Muscle of arm (tissue), 12 donors: ENCODE results near the gene MSL1. TPM values are rescaled to one million over a fixed set of nuclear protein-coding genes. Genes with fewer than 3 reads are reported as not detected.

Experiments
- DNase-seq: peaks from one replicate; pipeline ENCODE4 v3.0.0-alpha.2; 2013
- polyA plus RNA-seq, 12 donors: library from polyadenylated mRNA; unstranded; fragments of 120-200 nt; gene quantifications; one replicate each; pipeline ENCODE4 v1.2.1, GENCODE V29; 2013; ENCODE audit not compliant: insufficient read length in 12 of 12

Gene MSL1
- polyA plus RNA-seq, 12 donors = 95.6 to 172 (median 129) TPM; not detected in 1

DNA sequence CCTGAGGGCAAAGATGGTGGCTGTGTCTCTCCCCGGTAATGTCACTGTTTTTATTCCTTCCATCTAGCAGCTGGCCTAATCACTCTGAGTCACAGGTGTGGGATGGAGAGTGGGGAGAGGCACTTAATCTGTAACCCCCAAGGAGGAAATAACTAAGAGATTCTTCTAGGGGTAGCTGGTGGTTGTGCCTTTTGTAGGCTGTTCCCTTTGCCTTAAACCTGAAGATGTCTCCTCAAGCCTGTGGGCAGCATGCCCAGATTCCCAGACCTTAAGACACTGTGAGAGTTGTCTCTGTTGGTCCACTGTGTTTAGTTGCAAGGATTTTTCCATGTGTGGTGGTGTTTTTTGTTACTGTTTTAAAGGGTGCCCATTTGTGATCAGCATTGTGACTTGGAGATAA is 50.0 kb downstream of the MSL1 start:
- no peak for DNase-seq

DNA sequence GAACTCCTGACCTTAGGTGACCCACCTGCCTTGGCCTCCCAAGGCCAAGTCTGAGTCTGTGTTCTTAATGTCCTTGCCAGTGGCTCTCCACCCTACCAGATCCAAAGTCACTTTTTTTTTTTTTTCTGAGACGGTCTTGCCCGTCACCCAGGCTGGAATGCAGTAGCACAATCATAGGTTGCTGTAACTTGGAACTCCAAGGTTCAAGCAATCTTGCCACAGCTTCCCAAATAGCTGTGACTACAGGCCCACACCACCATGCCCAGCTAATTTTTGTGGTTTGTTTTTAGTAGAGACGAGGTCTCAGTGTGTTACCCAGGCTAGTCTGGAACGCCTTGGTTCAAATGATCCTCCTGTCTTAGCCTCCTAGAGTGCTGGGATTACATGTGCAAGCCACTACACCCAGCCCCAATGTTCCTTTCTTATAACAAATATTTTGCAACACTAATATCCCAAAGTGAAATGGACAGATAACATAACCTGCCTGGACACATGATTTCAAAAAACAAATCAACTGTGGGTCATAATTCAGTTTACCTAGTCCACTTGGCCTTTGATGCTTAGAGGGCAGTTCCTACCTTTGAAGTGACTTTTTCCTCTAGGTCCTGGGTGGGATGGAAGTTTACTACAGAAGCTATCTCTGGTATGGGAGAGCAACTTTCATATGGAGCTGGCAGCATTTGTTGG is 51.5 kb downstream of the MSL1 start:
- DNase-seq = no peak

DNA sequence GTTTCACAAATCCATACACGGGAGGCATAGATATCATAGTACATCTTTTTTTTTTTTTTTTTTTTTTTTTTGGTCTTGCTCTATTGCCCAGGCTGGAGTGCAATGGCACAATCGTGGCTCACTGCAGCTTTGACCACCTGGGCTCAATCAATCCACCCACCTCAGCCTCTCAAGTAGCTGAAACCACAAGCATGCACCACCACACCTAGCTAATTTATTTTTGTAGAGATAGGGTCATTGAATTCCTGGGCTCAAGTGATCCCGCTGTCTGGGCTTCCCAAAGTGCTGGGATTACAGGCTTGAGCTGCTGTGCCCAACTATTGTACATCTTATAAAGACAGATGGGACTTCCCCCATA is 52.0 kb downstream of the MSL1 start:
- DNase-seq = no peak

DNA sequence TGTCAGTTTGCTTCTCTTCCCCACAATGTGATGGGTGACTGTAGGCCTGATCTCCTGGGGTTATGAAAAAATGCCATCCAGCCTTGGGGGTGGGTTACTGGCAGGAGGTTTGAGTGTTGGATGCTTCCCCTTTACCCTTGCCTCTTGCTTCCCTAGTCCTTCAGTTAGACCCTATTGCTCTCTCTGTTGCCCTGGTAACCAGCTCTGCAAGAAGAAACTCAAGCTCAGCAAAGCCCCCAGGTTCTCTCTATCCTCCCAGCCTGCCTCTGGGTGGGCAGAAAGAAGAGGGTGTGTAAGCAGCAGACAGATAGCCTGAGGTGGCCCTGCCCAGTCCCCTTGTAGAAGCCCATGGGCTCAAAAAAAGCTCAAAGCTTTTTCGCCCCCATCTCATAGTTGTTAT is 52.7 kb downstream of the MSL1 start:
- DNase-seq = no peak

DNA sequence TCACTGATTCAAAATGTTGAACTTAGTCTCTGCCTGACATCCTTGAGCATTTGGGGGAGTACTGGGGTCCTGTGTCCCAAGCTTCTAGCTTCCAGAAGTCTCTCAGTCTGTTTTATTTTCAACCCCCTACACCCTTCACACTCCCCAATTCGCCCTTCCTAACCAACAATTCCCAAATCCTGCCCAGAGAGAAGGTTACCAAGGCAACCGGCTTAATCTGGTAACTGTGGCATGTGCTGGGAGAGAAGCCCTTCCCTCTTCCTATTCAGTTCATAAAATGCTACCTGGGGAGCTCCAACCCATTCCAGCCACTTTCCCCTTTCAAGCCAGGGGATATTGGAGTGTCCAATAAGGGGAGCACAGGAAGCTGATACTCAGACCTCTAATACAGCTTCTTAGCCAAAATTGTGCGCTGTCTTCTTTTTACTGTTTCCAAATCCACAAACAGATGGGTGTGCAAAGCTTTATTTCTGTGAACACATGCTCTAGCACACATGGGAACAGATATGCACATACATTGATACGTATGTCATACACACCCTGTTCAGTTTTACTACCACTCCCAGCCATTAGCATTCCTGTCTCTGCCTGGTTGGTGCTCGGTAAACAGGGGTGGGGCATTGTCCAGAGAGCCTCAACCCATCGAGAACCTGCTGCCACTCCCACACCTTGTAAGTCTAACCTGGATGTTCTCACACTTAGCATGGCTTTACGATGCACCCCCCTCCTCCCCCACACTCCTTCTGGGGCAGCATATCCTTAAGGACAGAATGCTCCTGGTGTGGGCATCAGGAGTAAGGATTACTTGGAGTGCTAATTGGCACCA is 54.4 kb downstream of the MSL1 start:
- no peak for DNase-seq

DNA sequence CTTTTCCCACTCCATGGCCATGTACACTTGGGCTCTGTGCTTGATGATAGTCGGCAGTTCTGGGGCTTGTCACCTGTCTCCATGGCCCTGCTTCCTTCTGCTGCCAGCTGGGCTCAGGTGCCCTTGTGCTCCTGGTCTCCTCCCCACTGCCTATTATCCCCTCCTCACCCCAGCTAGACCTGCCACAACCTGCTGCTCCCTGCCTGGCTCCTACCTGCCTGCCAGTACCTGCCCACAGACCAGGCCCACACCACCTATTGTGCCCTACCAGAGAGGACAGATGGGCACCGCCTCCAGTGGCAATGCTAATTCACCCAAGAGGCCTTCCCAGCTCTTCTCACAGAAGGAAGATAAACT is 55.0 kb downstream of the MSL1 start:
- DNase-seq = no peak

DNA sequence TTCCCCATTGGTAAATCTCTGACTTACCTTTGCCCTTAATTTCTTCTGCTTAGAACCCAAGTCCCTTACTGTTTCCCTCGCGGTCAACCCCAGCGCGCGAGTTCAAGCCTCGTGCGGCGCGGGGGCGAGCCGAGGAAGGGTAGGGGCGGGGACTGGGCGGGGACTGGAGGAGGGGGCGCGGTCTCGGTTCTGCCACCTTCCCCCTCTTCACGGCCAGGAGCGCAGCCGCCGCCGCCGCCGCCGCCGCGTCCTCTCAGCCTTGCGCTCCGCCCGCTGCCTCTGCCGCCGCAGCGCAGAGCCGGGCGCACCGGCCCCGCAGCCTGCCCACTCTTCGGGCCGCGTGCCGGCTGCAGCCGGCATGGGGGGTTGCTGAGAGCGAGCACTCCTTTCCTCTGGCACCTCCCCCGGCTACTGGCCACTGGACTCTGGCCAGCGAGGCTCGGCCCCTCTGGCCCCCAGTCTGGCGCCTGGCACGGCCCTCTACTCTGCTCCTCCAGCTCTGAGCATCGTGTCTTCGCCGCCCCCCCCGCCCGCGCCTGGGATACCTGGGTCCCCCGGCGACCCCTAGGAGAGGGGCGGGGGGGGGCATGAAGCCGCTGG is 55.6 kb downstream of the MSL1 start, which contains the start of gene RAPGEFL1:
Gene RAPGEFL1, plus strand, starts transcription at position 196 of the 600 bp plus-strand sequence. Its CDS starts 392 bp downstream, at position 588.
- peak; percentile 57 for DNase-seq

DNA sequence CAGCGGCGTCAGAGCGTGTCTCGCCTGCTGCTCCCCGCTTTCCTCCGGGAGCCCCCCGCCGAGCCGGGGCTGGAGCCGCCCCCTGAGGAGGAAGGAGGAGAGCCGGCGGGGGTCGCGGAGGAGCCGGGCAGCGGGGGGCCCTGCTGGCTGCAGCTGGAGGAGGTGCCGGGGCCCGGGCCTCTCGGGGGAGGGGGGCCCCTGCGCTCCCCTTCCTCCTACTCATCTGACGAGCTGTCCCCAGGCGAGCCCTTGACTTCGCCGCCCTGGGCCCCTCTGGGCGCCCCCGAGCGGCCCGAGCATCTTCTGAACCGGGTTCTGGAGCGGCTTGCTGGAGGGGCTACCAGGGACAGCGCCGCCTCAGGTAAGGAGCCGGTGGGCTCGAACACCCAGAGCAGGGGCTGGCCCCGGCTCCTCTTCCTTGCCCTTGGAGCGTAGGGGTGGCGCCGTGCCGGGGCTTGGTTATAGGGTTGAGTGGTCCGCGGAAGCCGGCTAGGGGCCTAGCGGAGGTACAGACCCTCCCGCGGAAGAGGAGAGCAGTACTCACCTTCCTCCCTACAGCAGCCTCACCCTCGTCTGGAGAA is 56.3 kb downstream of the MSL1 start:
- no peak for DNase-seq

DNA sequence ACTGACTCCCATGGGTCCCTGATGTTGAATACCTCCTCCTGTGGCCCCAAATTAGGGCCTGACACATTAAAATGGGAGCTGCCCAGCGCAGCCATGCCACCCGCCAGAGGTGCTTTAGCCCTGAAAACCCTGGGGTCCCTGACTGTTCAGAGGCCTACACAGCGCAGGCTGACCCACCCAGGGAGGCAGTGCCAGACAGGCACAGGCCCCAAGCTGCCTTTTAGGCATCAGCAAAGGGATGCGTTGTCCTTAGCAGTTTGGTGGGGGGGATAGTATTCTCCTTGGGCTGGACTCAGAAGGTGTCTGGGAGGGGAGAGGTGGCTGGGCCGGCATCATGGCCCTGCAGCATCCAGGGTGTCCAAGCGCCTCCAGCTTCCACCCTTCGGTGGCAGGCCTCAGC is 56.9 kb downstream of the MSL1 start:
- no peak for DNase-seq

DNA sequence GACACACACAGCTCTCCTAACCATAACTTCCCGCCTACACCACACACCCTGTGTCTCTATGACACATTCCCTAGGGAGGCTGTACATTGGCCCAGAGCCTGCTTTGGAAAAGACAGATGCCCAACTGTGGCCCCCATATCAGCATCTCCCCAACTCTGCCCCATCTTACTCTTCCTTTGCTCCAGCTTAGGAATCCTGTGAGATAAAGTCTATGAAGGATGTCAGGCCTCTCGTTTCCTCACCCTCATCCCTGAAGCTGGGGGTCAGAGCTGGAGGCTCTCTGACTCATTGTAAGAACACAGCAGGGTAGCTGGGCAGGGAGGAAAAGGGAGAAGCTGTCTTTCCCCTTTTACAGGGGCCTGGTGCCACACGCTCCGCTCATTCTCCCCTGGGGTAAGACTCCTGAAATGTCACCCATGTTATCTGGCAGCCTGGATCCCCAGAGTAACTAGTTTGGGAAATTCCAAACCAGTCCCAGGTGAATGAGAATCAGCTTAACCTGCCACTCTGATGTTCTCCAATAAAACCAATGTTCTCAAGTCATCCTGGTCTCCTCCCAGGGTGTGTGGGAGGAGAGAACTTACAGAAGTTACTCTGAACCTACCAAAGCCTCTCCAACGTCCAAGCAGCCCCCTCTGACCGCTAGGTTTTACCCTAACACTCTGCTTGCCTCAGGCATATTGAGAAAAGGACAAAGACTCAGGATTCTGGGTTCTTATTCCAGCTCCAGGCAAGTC is 58.3 kb downstream of the MSL1 start:
- no peak for DNase-seq

DNA sequence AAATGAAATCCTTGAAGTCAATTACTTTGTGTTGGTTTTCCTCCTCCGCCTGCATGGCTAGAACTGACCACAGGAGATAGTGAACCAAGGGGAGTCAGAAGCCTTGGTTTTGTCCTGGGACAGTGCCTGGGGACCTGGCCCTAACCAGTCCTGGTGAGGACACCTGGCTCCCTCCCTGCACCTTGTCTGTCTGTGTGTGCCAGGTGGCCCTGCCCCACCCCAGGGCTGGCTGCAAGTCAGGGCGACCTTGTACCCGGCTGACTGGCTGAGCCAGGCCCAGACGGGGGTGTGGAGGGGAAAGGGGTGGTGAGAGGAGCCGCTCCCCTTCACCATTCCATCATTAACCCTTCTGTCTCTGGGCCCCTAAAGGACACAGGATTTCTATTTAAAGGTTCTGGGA is 58.9 kb downstream of the MSL1 start:
- DNase-seq = no peak

DNA sequence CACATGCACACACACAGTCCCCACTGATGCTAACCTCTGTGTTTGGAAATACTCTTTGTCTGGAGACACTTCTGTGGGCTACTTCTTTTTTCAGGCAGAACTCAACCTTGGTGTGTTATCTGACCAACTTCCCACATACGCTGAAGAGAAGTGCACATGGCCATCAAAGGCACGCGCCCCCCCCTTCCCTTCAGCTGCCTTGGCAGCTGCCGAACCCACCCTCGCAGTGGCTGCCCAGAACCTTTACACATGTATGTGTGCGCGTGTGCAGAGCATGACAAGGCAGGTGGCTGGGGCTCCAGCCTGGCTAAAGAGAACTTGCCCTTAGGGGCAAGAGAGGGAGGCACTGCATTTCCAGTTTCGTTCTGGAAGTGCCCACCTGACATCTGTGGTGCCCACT is 59.4 kb downstream of the MSL1 start:
- no peak for DNase-seq

DNA sequence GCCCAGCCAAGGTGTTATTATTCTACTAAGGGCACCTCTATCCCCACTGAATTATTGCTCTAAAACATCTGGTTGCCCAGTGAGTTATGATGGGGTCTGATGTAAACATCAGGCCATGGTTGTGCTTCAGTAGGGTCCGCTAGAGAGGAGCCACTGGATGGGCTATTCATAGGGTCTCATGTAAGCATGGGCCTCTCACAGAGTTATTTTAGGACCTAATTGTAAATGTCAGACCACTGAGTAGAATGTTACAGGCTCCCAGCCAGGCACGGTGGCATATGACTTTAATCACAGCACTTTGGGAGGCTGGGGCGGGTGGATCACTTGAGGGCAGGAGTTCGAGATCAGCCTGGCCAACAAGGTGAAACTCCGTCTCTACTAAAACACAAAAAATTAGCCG is 60.8 kb downstream of the MSL1 start:
- DNase-seq = no peak

Other genes with a start within 250 kb of the MSL1 start
- 10 to 100 TPM in 5 of 12 donors, 1 to 10 TPM in 6, not detected in 1; 5.5 to 24.9 (median 9.6) TPM for gene GSDMB, start 203.3 kb upstream of the MSL1 start, polyA plus RNA-seq
- 10 to 100 TPM in 11 of 12 donors, not detected in 1; 37.2 to 65.9 (median 42.6) TPM for gene ORMDL3, start 194.4 kb upstream of the MSL1 start, polyA plus RNA-seq
- under 1 TPM in 1 of 12 donors, not detected in 11; 0.19 TPM for gene LRRC3C, start 194.2 kb upstream of the MSL1 start, polyA plus RNA-seq
- under 1 TPM in 10 of 12 donors, not detected in 2; 0.08 to 0.19 (median 0.14) TPM for gene GSDMA, start 159.0 kb upstream of the MSL1 start, polyA plus RNA-seq
- gene PSMD3, start 141.2 kb upstream of the MSL1 start, polyA plus RNA-seq = 100 to 1,000 TPM in 1 of 12 donors, 10 to 100 TPM in 10, not detected in 1; 59.7 to 102 (median 83.6) TPM
- gene CSF3, start 106.5 kb upstream of the MSL1 start, polyA plus RNA-seq = under 1 TPM in 6 of 12 donors, not detected in 6; 0.15 to 0.28 (median 0.23) TPM
- 100 to 1,000 TPM in 1 of 12 donors, 10 to 100 TPM in 10, not detected in 1; 52.6 to 127 (median 70.7) TPM for gene MED24, start 67.6 kb upstream of the MSL1 start, polyA plus RNA-seq
- gene THRA, start 59.0 kb upstream of the MSL1 start, polyA plus RNA-seq = 10 to 100 TPM in 11 of 12 donors, not detected in 1; 50.5 to 83.8 (median 63.6) TPM
- 10 to 100 TPM in 1 of 12 donors, 1 to 10 TPM in 9, not detected in 2; 1.7 to 12.3 (median 3.4) TPM for gene NR1D1, start 21.4 kb upstream of the MSL1 start, polyA plus RNA-seq
- 100 to 1,000 TPM in 1 of 12 donors, 10 to 100 TPM in 10, not detected in 1; 54.5 to 130 (median 62.1) TPM for gene CASC3, start 18.6 kb downstream of the MSL1 start, polyA plus RNA-seq
- 10 to 100 TPM in 5 of 12 donors, 1 to 10 TPM in 6, not detected in 1; 4.4 to 25.8 (median 8.0) TPM for gene RAPGEFL1, start 55.5 kb downstream of the MSL1 start, polyA plus RNA-seq
- 10 to 100 TPM; 12.7 to 73.8 (median 16.8) TPM for gene WIPF2, start 97.3 kb downstream of the MSL1 start, polyA plus RNA-seq
- 10 to 100 TPM in 7 of 12 donors, 1 to 10 TPM in 4, not detected in 1; 7.5 to 17.4 (median 12.3) TPM for gene CDC6, start 165.9 kb downstream of the MSL1 start, polyA plus RNA-seq
- gene RARA, start 187.2 kb downstream of the MSL1 start, polyA plus RNA-seq = 10 to 100 TPM in 11 of 12 donors, not detected in 1; 43.8 to 85.4 (median 55.1) TPM
- under 1 TPM in 1 of 12 donors, not detected in 11; 0.26 TPM for gene GJD3, start 242.8 kb downstream of the MSL1 start, polyA plus RNA-seq